Liver (tissue), 9 donors: ENCODE results near the gene GMDS. TPM values are rescaled to one million over a fixed set of nuclear protein-coding genes. Genes with fewer than 3 reads are reported as not detected.

ENCODE experiments used
- DNase-seq: peaks from one replicate; pipeline ENCODE4 v3.0.0-alpha.2; 2017; ENCODE audit warnings: low spot score
- H3K27ac ChIP-seq, 2 donors: one replicate each; pipeline ENCODE4 v1.7.0; 2013; ENCODE audit warnings: inconsistent platforms in 2 of 2, low read length in 2 of 2, control low read depth in 1 of 2, low read depth in 1 of 2, mild to moderate bottlenecking in 1 of 2
- H3K27me3 ChIP-seq, 4 donors: one replicate each; pipeline versions ENCODE4 v1.6.1 to v1.7.0; 2013; ENCODE audit warnings: low read length in 3 of 4, inconsistent platforms in 1 of 4, mild to moderate bottlenecking in 1 of 4, moderate library complexity in 1 of 4; ENCODE audit not compliant: control insufficient read depth in 4 of 4, insufficient read depth in 4 of 4
- H3K36me3 ChIP-seq, 4 donors: one replicate each; pipeline versions ENCODE4 v1.6.1 to v1.7.0; 2013; ENCODE audit warnings: low read length in 3 of 4, mild to moderate bottlenecking in 3 of 4, low read depth in 1 of 4, moderate library complexity in 1 of 4; ENCODE audit not compliant: control insufficient read depth in 4 of 4, insufficient read depth in 3 of 4
- H3K4me1 ChIP-seq, 4 donors: one replicate each; pipeline versions ENCODE4 v1.6.1 to v1.7.0; 2013; ENCODE audit warnings: low read length in 3 of 4, mild to moderate bottlenecking in 3 of 4, moderate library complexity in 1 of 4; ENCODE audit not compliant: control insufficient read depth in 4 of 4, insufficient read depth in 4 of 4
- H3K4me3 ChIP-seq, 3 donors: one replicate each; pipeline versions ENCODE4 v1.6.1 to v1.7.0; 2013; ENCODE audit warnings: low read length in 3 of 3, control low read depth in 1 of 3, low read depth in 1 of 3, mild to moderate bottlenecking in 1 of 3
- H3K9ac ChIP-seq, 2 donors: one replicate each; pipeline ENCODE4 v1.7.0; 2013; ENCODE audit warnings: low read length in 2 of 2, mild to moderate bottlenecking in 2 of 2, moderate library complexity in 2 of 2, control low read depth in 1 of 2, low read depth in 1 of 2
- H3K9me3 ChIP-seq, 4 donors: one replicate each; pipeline versions ENCODE4 v1.6.1 to v1.7.0; 2013; ENCODE audit warnings: low read length in 3 of 4; ENCODE audit not compliant: control insufficient read depth in 4 of 4
- ATF3 ChIP-seq: IDR thresholded peaks from 2 replicates; pipeline ENCODE4 v1.6.1; 2016; ENCODE audit warnings: antibody characterized with exemption
- CTCF ChIP-seq: fragments of 150-350 bp; IDR thresholded peaks from 2 replicates; pipeline ENCODE4 v1.5.1; 2017; ENCODE audit warnings: improper control_type of control experiment, low read depth, low read length; ENCODE audit not compliant: missing input control
- EGR1 ChIP-seq, 2 donors: IDR thresholded peaks; 2 replicates each; pipeline ENCODE4 v1.6.1; 2016 to 2018; ENCODE audit warnings: antibody characterized with exemption in 2 of 2, low read depth in 2 of 2
- FOXA1 ChIP-seq: IDR thresholded peaks from 2 replicates; pipeline ENCODE4 v1.6.1; 2016; ENCODE audit warnings: antibody characterized with exemption
- FOXA2 ChIP-seq: IDR thresholded peaks from 2 replicates; pipeline ENCODE4 v1.6.1; 2016; ENCODE audit warnings: antibody characterized with exemption
- GABPA ChIP-seq, 2 donors: IDR thresholded peaks in 1 of 2; conservative IDR thresholded peaks in 1 of 2; 2 replicates each; pipeline ENCODE4 v1.6.1; 2016; ENCODE audit warnings: antibody characterized with exemption in 2 of 2, mild to moderate bottlenecking in 1 of 2, moderate library complexity in 1 of 2
- HNF4A ChIP-seq, 2 donors: conservative IDR thresholded peaks; 2 replicates each; pipeline ENCODE4 v1.6.1; 2016; ENCODE audit warnings: antibody characterized with exemption in 2 of 2, mild to moderate bottlenecking in 2 of 2
- HNF4G ChIP-seq: IDR thresholded peaks from 2 replicates; pipeline ENCODE4 v1.6.1; 2016; ENCODE audit warnings: antibody characterized with exemption
- JUND ChIP-seq, 2 donors: IDR thresholded peaks; 2 replicates each; pipeline ENCODE4 v1.6.1; 2016; ENCODE audit warnings: antibody characterized with exemption in 2 of 2
- MAX ChIP-seq: IDR thresholded peaks from 2 replicates; pipeline ENCODE4 v1.6.1; 2016; ENCODE audit warnings: antibody characterized with exemption
- NR2F2 ChIP-seq: IDR thresholded peaks from 2 replicates; pipeline ENCODE4 v1.6.1; 2016; ENCODE audit warnings: antibody characterized with exemption
- RAD21 ChIP-seq, 2 donors: IDR thresholded peaks; 2 replicates each; pipeline ENCODE4 v1.6.1; 2016; ENCODE audit warnings: antibody characterized with exemption in 2 of 2, mild to moderate bottlenecking in 2 of 2
- REST ChIP-seq: IDR thresholded peaks from 2 replicates; pipeline ENCODE4 v1.6.1; 2016; ENCODE audit warnings: antibody characterized with exemption, mild to moderate bottlenecking
- RXRA ChIP-seq, 2 donors: IDR thresholded peaks; 2 replicates each; pipeline ENCODE4 v1.6.1; 2017 to 2018; ENCODE audit warnings: antibody characterized with exemption in 2 of 2, mild to moderate bottlenecking in 1 of 2
- SP1 ChIP-seq: IDR thresholded peaks from 2 replicates; pipeline ENCODE4 v1.6.1; 2018; ENCODE audit warnings: antibody characterized with exemption, mild to moderate bottlenecking
- TAF1 ChIP-seq: conservative IDR thresholded peaks from 2 replicates; pipeline ENCODE4 v1.6.1; 2016; ENCODE audit warnings: antibody characterized with exemption, mild to moderate bottlenecking
- YY1 ChIP-seq: IDR thresholded peaks from 2 replicates; pipeline ENCODE4 v1.6.1; 2016; ENCODE audit warnings: antibody characterized with exemption, mild to moderate bottlenecking
- ZBTB33 ChIP-seq: IDR thresholded peaks from 2 replicates; pipeline ENCODE4 v1.6.1; 2016; ENCODE audit warnings: antibody characterized with exemption
- WGBS: extraction: QIAGEN DNeasy Blood & Tissue Kit; methylation state at CpG from one replicate; pipeline ENCODE4 v1.1.7; 2013; 5-methylcytosine and 5-hydroxymethylcytosine counted together
- polyA plus RNA-seq, 2 donors: library from polyadenylated mRNA; stranded (reverse) in 1 of 2; unstranded in 1 of 2; fragments of 200-250 nt in 1 of 2; fragments of >200 nt in 1 of 2; fragmentation: Nextera tagmentation in 1 of 2; extraction: Ambion mirVana in 1 of 2; gene quantifications; one replicate each; pipeline versions ENCODE4 v1.2.1 to v1.2.3, GENCODE V29; 2013 to 2015
- total RNA-seq, 2 donors: library from RNA; depleted of rRNA; stranded (reverse); fragments of >200 nt; gene quantifications; one replicate each; pipeline ENCODE4 v1.2.3, GENCODE V29; 2014
- donor health status: healthy.
- donor health status: healthy.
- donor health status: healthy.
- donor health status: healthy.
- donor health status: healthy.

Gene GMDS
- total and polyA plus RNA-seq, 4 donors = 3.5 to 15.6 (median 13.0) TPM

- Histone ChIP-seq H3K36me3 (no peaks in the 10 kb centered on the region), H3K27me3 (peaks cover 0 to 28% (median 13%) of the 10 kb centered on the region in 4 donors), H3K9me3 (no peaks in the 10 kb centered on the region), H3K27ac (no peak overlapping the region), H3K9ac (no peak overlapping the region), H3K4me1 (peaks cover 8 to 36% (median 26%) of the 10 kb centered on the region in 4 donors), H3K4me3 (no peak overlapping the region)
- DNase-seq = no peak
- WGBS = 55% methylated on average over 15 of the region's 15 CpGs
- no peak for TF ChIP-seq SP1
- TF ChIP-seq FOXA2 = no peak
- no peak for TF ChIP-seq TAF1
- no peak for TF ChIP-seq HNF4A (conservative IDR thresholded peaks at IDR 0.05)
- TF ChIP-seq GABPA (IDR thresholded peaks at IDR 0.05 in 1 of 2, conservative IDR thresholded peaks at IDR 0.05 in 1 of 2) = no peak
- no peak for TF ChIP-seq ATF3
- TF ChIP-seq JUND (IDR thresholded peaks at IDR 0.05) = no peak
- no peak for TF ChIP-seq ZBTB33
- no peak for TF ChIP-seq RAD21 (IDR thresholded peaks at IDR 0.05)
- TF ChIP-seq FOXA1 = no peak
- TF ChIP-seq YY1 = no peak
- no peak for TF ChIP-seq MAX
- no peak for TF ChIP-seq CTCF
Measured at GRCh38 chr6:1603708-1604107, 641.7 kb downstream of the GMDS start.

- WGBS = 90% methylated on average over 10 of the region's 10 CpGs
- TF ChIP-seq REST (no peak), JUND (IDR thresholded peaks at IDR 0.05) (no peak), RAD21 (IDR thresholded peaks at IDR 0.05) (no peak), ZBTB33 (no peak), GABPA (IDR thresholded peaks at IDR 0.05 in 1 of 2, conservative IDR thresholded peaks at IDR 0.05 in 1 of 2) (no peak), HNF4G (no peak), EGR1 (IDR thresholded peaks at IDR 0.05; ENCODE audit: low read depth in 2 of 2) (no peak), TAF1 (no peak), SP1 (no peak), RXRA (IDR thresholded peaks at IDR 0.05) (no peak), FOXA2 (no peak), NR2F2 (no peak), HNF4A (conservative IDR thresholded peaks at IDR 0.05) (no peak), CTCF (no peak)
Measured at GRCh38 chr6:1602049-1602713, 643.2 kb downstream of the GMDS start.

More at GRCh38 chr6:1602049-1602713, 643.2 kb downstream of the GMDS start:
- Histone ChIP-seq H3K9ac (no peak overlapping the region), H3K9me3 (no peaks in the 10 kb centered on the region), H3K36me3 (no peaks in the 10 kb centered on the region), H3K27ac (no peak overlapping the region), H3K27me3 (peaks cover 0 to 19% (median 13%) of the 10 kb centered on the region in 4 donors), H3K4me1 (peaks cover 6 to 23% (median 16%) of the 10 kb centered on the region in 4 donors), H3K4me3 (no peak overlapping the region)
- DNase-seq = no peak
